Neuronal stem cell (in vitro differentiated cells): ENCODE measurements around the gene REPIN1.
A peak's percentile ranks its signal among the peaks of the same experiment; 100 is the strongest.

Experiments
- DNase-seq: peaks from one replicate; pipeline ENCODE4 v3.0.0-alpha.2; 2013; ENCODE audit warnings: low spot score
- H2AFZ ChIP-seq: one replicate; pipeline ENCODE4 v1.6.1; 2013; ENCODE audit warnings: mild to moderate bottlenecking, low read length, inconsistent platforms
- H2AK5ac ChIP-seq: 2 replicates; pipeline ENCODE4 v1.6.1; 2013; ENCODE audit warnings: low read depth, mild to moderate bottlenecking, inconsistent platforms, low read length, moderate library complexity, mixed read lengths
- H2BK120ac ChIP-seq: 2 replicates; pipeline ENCODE4 v1.6.1; 2013; ENCODE audit warnings: low read depth, mild to moderate bottlenecking, inconsistent platforms, low read length, moderate library complexity, mixed read lengths
- H2BK12ac ChIP-seq: one replicate; pipeline ENCODE4 v1.6.1; 2013; ENCODE audit warnings: low read length, inconsistent platforms
- H2BK15ac ChIP-seq: 2 replicates; pipeline ENCODE4 v1.6.1; 2013; ENCODE audit warnings: mild to moderate bottlenecking, low read length, inconsistent platforms, mixed read lengths
- H2BK5ac ChIP-seq: one replicate; pipeline ENCODE4 v1.6.1; 2013; ENCODE audit warnings: inconsistent platforms, mild to moderate bottlenecking, low read length, moderate library complexity
- H3K14ac ChIP-seq: one replicate; pipeline ENCODE4 v1.6.1; 2013; ENCODE audit warnings: low read length, inconsistent platforms
- H3K18ac ChIP-seq: 2 replicates; pipeline ENCODE4 v1.6.1; 2013; ENCODE audit warnings: low read length, inconsistent platforms
- H3K23ac ChIP-seq: 2 replicates; pipeline ENCODE4 v1.6.1; 2013; ENCODE audit warnings: low read depth, mild to moderate bottlenecking, mixed read lengths, low read length, inconsistent platforms; ENCODE audit not compliant: poor library complexity
- H3K27ac ChIP-seq: replicated peaks from 3 replicates; pipeline ENCODE4 v1.5.1; 2013; ENCODE audit warnings: low read length, inconsistent platforms
- H3K27me3 ChIP-seq, 3 experiments: 2 replicates each; pipeline ENCODE4 v1.6.1; 2013; ENCODE audit warnings: low read length in 3 of 3, mild to moderate bottlenecking in 2 of 3, inconsistent platforms in 1 of 3, low read depth in 1 of 3, mixed read lengths in 1 of 3, moderate library complexity in 1 of 3; ENCODE audit not compliant: control insufficient read depth in 3 of 3, insufficient read depth in 3 of 3
- H3K36me3 ChIP-seq, 2 donors: replicated peaks in 1 of 2; 2 replicates each; pipeline ENCODE4 v1.6.1; 2013; ENCODE audit warnings: low read length in 2 of 2; ENCODE audit not compliant: control insufficient read depth in 2 of 2, insufficient read depth in 2 of 2
- H3K4ac ChIP-seq: 2 replicates; pipeline ENCODE4 v1.6.1; 2013; ENCODE audit warnings: inconsistent platforms, mild to moderate bottlenecking, low read length, moderate library complexity
- H3K4me1 ChIP-seq, 2 donors: 1 replicate in 1 of 2; 2 replicates in 1 of 2; pipeline ENCODE4 v1.6.1; 2013; ENCODE audit warnings: low read length in 2 of 2, low read depth in 1 of 2; ENCODE audit not compliant: control insufficient read depth in 2 of 2, insufficient read depth in 1 of 2
- H3K4me2 ChIP-seq: one replicate; pipeline ENCODE4 v1.6.1; 2013; ENCODE audit warnings: mild to moderate bottlenecking, low read length, inconsistent platforms; ENCODE audit not compliant: insufficient read depth, poor library complexity, severe bottlenecking
- H3K4me3 ChIP-seq, 2 donors: 2 replicates each; pipeline ENCODE4 v1.5.1; 2013; ENCODE audit warnings: low read length in 2 of 2, mild to moderate bottlenecking in 2 of 2, inconsistent platforms in 1 of 2, moderate library complexity in 1 of 2
- H3K79me1 ChIP-seq: one replicate; pipeline ENCODE4 v1.6.1; 2013; ENCODE audit warnings: low read depth, mild to moderate bottlenecking, inconsistent platforms, low read length, moderate library complexity
- H3K9ac ChIP-seq: one replicate; pipeline ENCODE4 v1.6.1; 2013; ENCODE audit warnings: mild to moderate bottlenecking, low read depth, low read length, inconsistent platforms; ENCODE audit not compliant: poor library complexity
- H3K9me3 ChIP-seq, 2 donors: replicated peaks in 1 of 2; 2 replicates each; pipeline versions ENCODE3 to v1.6.1; 2013; ENCODE audit warnings: low read length in 2 of 2, mild to moderate bottlenecking in 2 of 2, inconsistent platforms in 1 of 2, low read depth in 1 of 2, mixed read lengths in 1 of 2, moderate library complexity in 1 of 2; ENCODE audit not compliant: control insufficient read depth in 2 of 2, insufficient read depth in 1 of 2
- H4K8ac ChIP-seq: one replicate; pipeline ENCODE4 v1.6.1; 2013; ENCODE audit warnings: low read depth, mild to moderate bottlenecking, inconsistent platforms, low read length, moderate library complexity
- H4K91ac ChIP-seq: one replicate; pipeline ENCODE4 v1.6.1; 2013; ENCODE audit warnings: low read length, low read depth, mild to moderate bottlenecking, inconsistent platforms; ENCODE audit not compliant: poor library complexity
- WGBS, 2 donors: extraction: QIAGEN DNeasy Blood & Tissue Kit; methylation state at CpG; one replicate each; pipeline ENCODE4 v1.1.7; 2013; ENCODE audit warnings: missing lambda C conversion rate in 2 of 2, mixed read lengths in 1 of 2; ENCODE audit not compliant: insufficient read length in 2 of 2, insufficient replicate concordance in 1 of 2; ENCODE audit errors: extremely low coverage in 2 of 2; 5-methylcytosine and 5-hydroxymethylcytosine counted together

The REPIN1 gene

GRCh38 chr7:150369748-150370501 lies 1.3 kb downstream of the REPIN1 start:
- H2BK120ac ChIP-seq = peak overlapping the region; percentile 65
- no peak overlapping the region for H3K23ac ChIP-seq
- H3K18ac ChIP-seq = peak overlapping the region; percentile 98
- peak overlapping the region; percentile 77 for H4K91ac ChIP-seq
- no peaks in the 10 kb centered on the region for H3K9me3 ChIP-seq
- peak overlapping the region; percentile 99 for H2BK5ac ChIP-seq
- DNase-seq = no peak
- peaks cover 10 to 24% of the 10 kb centered on the region in 2 donors for H3K4me1 ChIP-seq
- H3K4me2 ChIP-seq = peak overlapping the region; percentile 97
- H3K4ac ChIP-seq = peak overlapping the region; percentile 38
- peak overlapping the region; percentile 87 for H3K9ac ChIP-seq
- H2BK12ac ChIP-seq = peak overlapping the region; percentile 35
- no peaks in the 10 kb centered on the region for H3K27me3 ChIP-seq
- H2BK15ac ChIP-seq = peak overlapping the region; percentile 91
- peak overlapping the region; percentile 72 to 99 for H3K4me3 ChIP-seq
- H3K79me1 ChIP-seq = peaks cover 23% of the 10 kb centered on the region
- no peak overlapping the region for H2AFZ ChIP-seq
- peak overlapping the region; percentile 97 for H2AK5ac ChIP-seq
- peaks cover 38 to 52% of the 10 kb centered on the region in 2 donors for H3K36me3 ChIP-seq
- WGBS, 2 donors = no CpG with 5 or more reads among the region's 23 CpGs
- peak overlapping the region; percentile 89 for H4K8ac ChIP-seq
- H3K27ac ChIP-seq = peak overlapping the region; percentile 92
- H3K14ac ChIP-seq = no peak overlapping the region

GRCh38 chr7:150370612-150371071 lies 2.0 kb downstream of the REPIN1 start:
- Histone ChIP-seq H3K4me2 (no peak overlapping the region), H3K18ac (no peak overlapping the region), H2AFZ (no peak overlapping the region), H3K36me3 (peaks cover 38 to 56% of the 10 kb centered on the region in 2 donors), H3K4ac (no peak overlapping the region), H2BK120ac (no peak overlapping the region), H3K14ac (no peak overlapping the region), H3K9me3 (no peaks in the 10 kb centered on the region), H3K27ac (no peak overlapping the region), H4K91ac (no peak overlapping the region), H3K23ac (no peak overlapping the region), H2AK5ac (no peak overlapping the region), H3K4me3 (peak overlapping the region in 1 of 2 donors; percentile 72), H2BK15ac (no peak overlapping the region), H3K27me3 (no peaks in the 10 kb centered on the region), H2BK5ac (no peak overlapping the region), H3K9ac (no peak overlapping the region), H3K79me1 (peaks cover 23% of the 10 kb centered on the region), H2BK12ac (no peak overlapping the region), H3K4me1 (peaks cover 10 to 23% of the 10 kb centered on the region in 2 donors), H4K8ac (no peak overlapping the region)
- DNase-seq = no peak
- no CpG with 5 or more reads among the region's 3 CpGs for WGBS, 2 donors

GRCh38 chr7:150371131-150371995 lies 2.7 kb downstream of the REPIN1 start:
- Histone ChIP-seq H3K9ac (no peak overlapping the region), H4K8ac (peak overlapping the region; percentile 23), H3K36me3 (peaks cover 38 to 60% of the 10 kb centered on the region in 2 donors), H3K27ac (no peak overlapping the region), H3K14ac (no peak overlapping the region), H3K9me3 (no peaks in the 10 kb centered on the region), H3K4ac (no peak overlapping the region), H3K18ac (no peak overlapping the region), H2AK5ac (no peak overlapping the region), H2AFZ (no peak overlapping the region), H3K4me3 (no peak overlapping the region), H3K27me3 (no peaks in the 10 kb centered on the region), H3K4me2 (no peak overlapping the region), H2BK15ac (no peak overlapping the region), H3K4me1 (peaks cover 10 to 20% of the 10 kb centered on the region in 2 donors), H4K91ac (no peak overlapping the region), H3K23ac (peak overlapping the region; percentile 55), H2BK12ac (peak overlapping the region; percentile 58), H2BK5ac (peak overlapping the region; percentile 5), H2BK120ac (no peak overlapping the region), H3K79me1 (peaks cover 23% of the 10 kb centered on the region)
- DNase-seq = no peak
- no CpG with 5 or more reads among the region's 48 CpGs for WGBS, 2 donors

- Histone ChIP-seq H2BK120ac (no peak overlapping the region), H4K8ac (no peak overlapping the region), H3K36me3 (peaks cover 38 to 60% of the 10 kb centered on the region in 2 donors), H3K4me3 (no peak overlapping the region), H3K9me3 (no peaks in the 10 kb centered on the region), H2BK5ac (no peak overlapping the region), H3K79me1 (peaks cover 23% of the 10 kb centered on the region), H3K4ac (no peak overlapping the region), H2AFZ (no peak overlapping the region), H2AK5ac (no peak overlapping the region), H2BK15ac (no peak overlapping the region), H3K14ac (no peak overlapping the region), H3K9ac (no peak overlapping the region), H3K4me2 (no peak overlapping the region), H3K23ac (no peak overlapping the region), H3K18ac (no peak overlapping the region), H3K4me1 (peaks cover 13 to 23% of the 10 kb centered on the region in 2 donors), H3K27me3 (no peaks in the 10 kb centered on the region), H2BK12ac (no peak overlapping the region), H4K91ac (no peak overlapping the region), H3K27ac (no peak overlapping the region)
- no peak for DNase-seq
- no CpG with 5 or more reads among the region's 30 CpGs for WGBS, 2 donors
These were observed 3.3 kb downstream of the REPIN1 start for GRCh38 chr7:150371996-150372270.
